GM12874 (cell line): ENCODE measurements around the gene ACO1.

ENCODE experiments used
- CTCF ChIP-seq: IDR thresholded peaks from 2 replicates; pipeline ENCODE4 v1.5.1; 2011; ENCODE audit warnings: low read depth, mild to moderate bottlenecking, control low read depth, low read length, moderate library complexity; ENCODE audit not compliant: insufficient read depth

ACO1 gene

GRCh38 chr9:32385152-32385884 lies 875 bp downstream of the ACO1 start:
- TF ChIP-seq CTCF = no peak

GRCh38 chr9:32385885-32386283 lies 1.4 kb downstream of the ACO1 start:
- TF ChIP-seq CTCF = no peak

GRCh38 chr9:32387256-32387655 lies 2.8 kb downstream of the ACO1 start:
- TF ChIP-seq CTCF = no peak

GRCh38 chr9:32389365-32389764 lies 4.9 kb downstream of the ACO1 start:
- no peak for TF ChIP-seq CTCF

- TF ChIP-seq CTCF = no peak
These were observed 9.5 kb downstream of the ACO1 start for GRCh38 chr9:32393911-32394310.

- no peak for TF ChIP-seq CTCF
These were observed 10.1 kb downstream of the ACO1 start for GRCh38 chr9:32394381-32395049.

GRCh38 chr9:32395510-32396216 lies 11.2 kb downstream of the ACO1 start:
- no peak for TF ChIP-seq CTCF
